BE2C (cell line): ENCODE results near the gene SHQ1.

Experiments
- DNase-seq: peaks from one replicate; pipeline ENCODE4 v3.0.0-alpha.2; 2020
- H3K27me3 ChIP-seq: fragments of 250-450 bp; sonication (Bioruptor Pico); 2 replicates; pipeline ENCODE4 v1.5.1; 2020; ENCODE audit warnings: mild to moderate bottlenecking
- H3K36me3 ChIP-seq: fragments of 250-450 bp; sonication (Bioruptor Pico); 2 replicates; pipeline ENCODE4 v1.5.1; 2020; ENCODE audit warnings: mild to moderate bottlenecking
- H3K4me1 ChIP-seq: fragments of 250-450 bp; sonication (Bioruptor Pico); 2 replicates; pipeline ENCODE4 v1.5.1; 2020
- H3K4me3 ChIP-seq: 2 replicates; pipeline ENCODE4 v1.5.1; 2011; ENCODE audit warnings: low read depth, low read length
- H3K9me3 ChIP-seq: fragments of 250-450 bp; sonication (Bioruptor Pico); 2 replicates; pipeline ENCODE4 v1.5.1; 2020
- CTCF ChIP-seq: IDR thresholded peaks from 2 replicates; pipeline ENCODE4 v1.5.1; 2012; ENCODE audit warnings: mild to moderate bottlenecking, low read depth, low read length

The SHQ1 gene

DNA sequence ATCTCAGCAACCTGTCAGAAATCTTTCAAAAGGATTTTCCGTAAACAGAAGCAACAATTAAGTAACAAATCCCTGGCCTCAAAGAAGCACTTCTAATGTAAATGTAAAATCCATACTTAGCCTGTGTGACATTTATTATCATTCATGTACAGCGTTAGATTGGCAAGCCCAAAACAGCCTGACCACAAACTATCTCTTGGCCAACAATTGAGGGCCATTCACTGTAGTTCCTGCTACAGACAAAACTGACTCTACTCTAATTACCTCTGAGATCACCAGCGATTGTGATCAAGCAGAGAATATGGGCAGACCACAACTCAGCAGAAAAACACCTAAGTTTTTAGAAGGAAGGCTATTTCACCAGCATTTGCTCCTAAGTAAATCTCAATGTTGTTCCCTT, 9.2 kb downstream of the SHQ1 start:
- no peaks in the 10 kb centered on the region for H3K9me3 ChIP-seq
- H3K27me3 ChIP-seq = no peaks in the 10 kb centered on the region
- H3K4me1 ChIP-seq = no peaks in the 10 kb centered on the region
- no peak for DNase-seq
- H3K4me3 ChIP-seq = no peak overlapping the region
- peaks cover 43% of the 10 kb centered on the region for H3K36me3 ChIP-seq
- TF ChIP-seq CTCF = no peak

GRCh38 chr3:72836923-72837322, 11.3 kb downstream of the SHQ1 start:
- Histone ChIP-seq H3K4me3 (no peak overlapping the region), H3K27me3 (no peaks in the 10 kb centered on the region), H3K36me3 (peaks cover 49% of the 10 kb centered on the region), H3K9me3 (no peaks in the 10 kb centered on the region), H3K4me1 (no peaks in the 10 kb centered on the region)
- TF ChIP-seq CTCF = no peak
- no peak for DNase-seq

DNA sequence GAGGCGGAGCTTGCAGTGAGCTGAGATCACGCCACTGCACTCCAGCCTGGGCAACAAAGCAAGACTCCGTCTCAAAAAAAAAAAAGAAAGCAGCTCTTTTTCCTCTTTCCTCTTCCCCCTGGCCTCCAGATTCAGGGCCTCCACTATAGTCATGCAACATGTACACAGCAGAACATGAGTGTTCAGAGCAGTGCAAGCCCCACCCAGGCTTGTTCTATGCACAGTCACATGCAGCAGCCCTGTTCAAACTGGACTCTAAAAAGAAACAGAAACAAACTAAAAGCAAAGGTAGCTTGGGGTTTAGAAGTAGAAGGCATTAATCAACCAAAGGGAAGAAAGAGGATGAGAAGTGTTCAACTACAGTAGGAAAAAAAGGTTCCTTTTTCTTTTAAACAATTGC, 11.8 kb downstream of the SHQ1 start:
- peaks cover 47% of the 10 kb centered on the region for H3K36me3 ChIP-seq
- no peaks in the 10 kb centered on the region for H3K9me3 ChIP-seq
- no peak for DNase-seq
- H3K4me1 ChIP-seq = no peaks in the 10 kb centered on the region
- no peak for TF ChIP-seq CTCF
- H3K4me3 ChIP-seq = no peak overlapping the region
- no peaks in the 10 kb centered on the region for H3K27me3 ChIP-seq

DNA sequence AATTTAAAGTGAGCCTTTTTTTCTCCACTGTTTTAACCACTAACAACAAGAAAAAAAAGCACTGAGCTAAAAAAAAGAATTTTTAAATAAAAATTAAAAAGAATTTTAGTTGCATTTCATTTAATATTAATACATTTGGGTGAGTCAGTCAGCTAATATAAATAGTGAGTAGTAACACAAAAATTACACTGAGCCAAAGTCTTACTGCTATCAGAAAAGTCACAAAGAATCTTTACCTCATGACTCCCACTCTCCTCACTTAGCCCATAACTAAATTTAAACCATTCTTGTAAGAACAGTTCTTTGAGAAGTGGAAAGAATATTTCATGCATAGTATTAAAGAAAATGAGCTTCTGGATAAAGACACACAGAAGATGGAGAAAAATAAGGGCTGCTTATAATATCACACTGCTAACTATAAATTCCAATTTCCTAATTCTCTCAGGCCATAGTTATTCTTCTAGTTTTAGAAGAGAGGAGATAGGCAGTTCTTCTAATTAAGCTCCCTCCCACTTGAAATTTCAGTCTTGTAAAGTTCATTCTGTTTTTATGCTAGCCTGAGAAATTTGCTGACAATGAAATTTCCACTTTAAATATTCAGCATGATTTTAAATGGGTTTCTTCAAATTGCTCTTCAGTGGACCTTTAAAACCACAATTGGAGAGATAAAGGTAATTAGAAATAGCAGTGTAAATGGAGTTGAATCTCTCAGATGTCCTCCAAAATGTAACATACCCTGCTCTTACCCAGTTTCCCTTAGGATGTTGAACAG, 17.6 kb downstream of the SHQ1 start:
- Histone ChIP-seq H3K27me3 (no peaks in the 10 kb centered on the region), H3K9me3 (no peaks in the 10 kb centered on the region), H3K4me1 (no peaks in the 10 kb centered on the region), H3K36me3 (peaks cover 18% of the 10 kb centered on the region), H3K4me3 (no peak overlapping the region)
- DNase-seq = no peak
- TF ChIP-seq CTCF = no peak

DNA sequence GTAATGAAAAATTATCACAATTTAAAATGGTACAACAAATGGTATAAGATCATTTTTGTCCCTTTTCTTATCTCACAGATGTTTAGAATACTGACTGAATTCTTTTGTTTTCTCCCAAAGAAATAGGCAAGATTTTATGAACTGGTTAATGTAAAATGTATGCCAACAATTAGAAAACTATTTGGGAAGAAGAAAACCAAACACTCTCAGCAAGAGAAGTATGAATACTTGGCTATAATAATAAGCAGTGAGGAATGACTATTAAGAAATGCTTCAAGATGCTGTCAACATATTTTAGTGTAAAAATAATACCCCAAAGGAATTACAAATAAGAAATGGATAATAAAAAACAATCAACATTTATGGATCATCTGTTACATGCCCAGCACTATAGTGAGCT, 18.5 kb downstream of the SHQ1 start:
- no peaks in the 10 kb centered on the region for H3K4me1 ChIP-seq
- no peak for TF ChIP-seq CTCF
- H3K4me3 ChIP-seq = no peak overlapping the region
- H3K9me3 ChIP-seq = no peaks in the 10 kb centered on the region
- no peak for DNase-seq
- no peaks in the 10 kb centered on the region for H3K27me3 ChIP-seq
- peaks cover 17% of the 10 kb centered on the region for H3K36me3 ChIP-seq

- Histone ChIP-seq H3K9me3 (no peaks in the 10 kb centered on the region), H3K36me3 (no peaks in the 10 kb centered on the region; the same call in none of the 2 replicates), H3K27me3 (no peaks in the 10 kb centered on the region), H3K4me1 (peaks cover 30% of the 10 kb centered on the region), H3K4me3 (no peak overlapping the region)
- TF ChIP-seq CTCF = no peak
- no peak for DNase-seq
Observed at GRCh38 chr3:72821161-72821781, 27.0 kb downstream of the SHQ1 start.
